GM12864 (cell line): ENCODE data around the gene FAM180A.

Experiments
- DNase-seq: peaks from one replicate; pipeline ENCODE4 v3.0.0-alpha.2; 2011; ENCODE audit warnings: low read depth
- H3K4me3 ChIP-seq: 2 replicates; pipeline ENCODE4 v1.5.1; 2011; ENCODE audit warnings: mild to moderate bottlenecking, low read depth, low read length, control low read depth
- CTCF ChIP-seq: IDR thresholded peaks from 2 replicates; pipeline ENCODE4 v1.5.1; 2011; ENCODE audit warnings: low read depth, mild to moderate bottlenecking, moderate library complexity, low read length, control low read depth, inconsistent platforms; ENCODE audit errors: missing control alignments

FAM180A gene

GRCh38 chr7:135682191-135682590, 66.4 kb downstream of the FAM180A start:
- TF ChIP-seq CTCF, result no peak
- DNase-seq, result no peak
- no peak overlapping the region for H3K4me3 ChIP-seq

DNA sequence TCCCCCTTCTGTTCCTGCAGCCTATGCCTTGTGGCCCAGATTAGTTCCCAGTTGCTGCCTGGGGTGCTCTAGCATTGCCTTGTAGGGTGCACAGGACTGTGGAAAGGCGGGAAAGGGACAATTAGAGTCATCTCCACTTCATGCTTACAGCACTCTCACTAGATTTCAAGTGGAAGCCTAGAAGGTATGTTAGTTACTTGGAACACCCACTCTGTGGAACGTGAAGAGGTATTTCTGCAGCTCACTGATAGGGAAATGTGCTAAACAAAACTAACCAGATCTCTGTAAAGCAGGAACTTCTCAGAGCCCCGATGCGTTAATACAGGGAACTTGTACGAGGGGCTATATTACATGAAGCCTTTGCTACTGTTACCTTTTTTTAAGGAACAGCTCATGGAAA, 66.9 kb downstream of the FAM180A start:
- no peak for DNase-seq
- H3K4me3 ChIP-seq, result no peak overlapping the region
- no peak for TF ChIP-seq CTCF
